GM21447 (cell line): ENCODE results near the gene LRRC8D.

ENCODE experiments used
- ATAC-seq: cut with Tn5 transposase; IDR thresholded peaks from one replicate; pipeline ENCODE4 v1.9.1; 2021; ENCODE audit not compliant: unreplicated experiment

LRRC8D gene

GRCh38 chr1:89953131-89953626 lies 132.3 kb downstream of the LRRC8D start:
- ATAC-seq, result peak; percentile 43

GRCh38 chr1:89953929-89954328 lies 133.1 kb downstream of the LRRC8D start:
- no peak for ATAC-seq

- no peak for ATAC-seq
These were observed 133.6 kb downstream of the LRRC8D start for GRCh38 chr1:89954401-89954800.

- ATAC-seq, result no peak
These were observed 134.7 kb downstream of the LRRC8D start for GRCh38 chr1:89955311-89956205.

- ATAC-seq, result no peak
These were observed 136.3 kb downstream of the LRRC8D start for GRCh38 chr1:89957107-89957506.

- ATAC-seq, result no peak
These were observed 138.2 kb downstream of the LRRC8D start for GRCh38 chr1:89958851-89959654.

- no peak for ATAC-seq
These were observed 138.9 kb downstream of the LRRC8D start for GRCh38 chr1:89959719-89960118.

- peak; percentile 53 for ATAC-seq
These were observed 141.4 kb downstream of the LRRC8D start for GRCh38 chr1:89962024-89962741.

- no peak for ATAC-seq
These were observed 141.9 kb downstream of the LRRC8D start for GRCh38 chr1:89962742-89963075.

GRCh38 chr1:89965193-89965768 lies 144.4 kb downstream of the LRRC8D start:
- ATAC-seq, result no peak

- no peak for ATAC-seq
These were observed 145.8 kb downstream of the LRRC8D start for GRCh38 chr1:89966656-89967055.

- ATAC-seq, result peak; percentile 71
These were observed 150.8 kb downstream of the LRRC8D start for GRCh38 chr1:89971600-89971999.

- ATAC-seq, result no peak
These were observed 151.2 kb downstream of the LRRC8D start for GRCh38 chr1:89972024-89972423.

GRCh38 chr1:89973471-89974127 lies 152.8 kb downstream of the LRRC8D start:
- no peak for ATAC-seq

- no peak for ATAC-seq
These were observed 153.4 kb downstream of the LRRC8D start for GRCh38 chr1:89974256-89974655.

- no peak for ATAC-seq
These were observed 154.1 kb downstream of the LRRC8D start for GRCh38 chr1:89974696-89975470.

GRCh38 chr1:89975540-89976125 lies 154.8 kb downstream of the LRRC8D start:
- ATAC-seq, result no peak

- no peak for ATAC-seq
These were observed 157.9 kb downstream of the LRRC8D start for GRCh38 chr1:89978755-89979154.

- no peak for ATAC-seq
These were observed 159.8 kb downstream of the LRRC8D start for GRCh38 chr1:89980605-89981004.
